GM18517 (cell line): ENCODE data around the gene ZNF316.
"Not testable (repeated sequence)": the region's sequence is repeated elsewhere in the genome, so short reads cannot be mapped to it uniquely, and the experiment has no call there.

Experiments used
- ATAC-seq: cut with Tn5 transposase; IDR thresholded peaks from one replicate; pipeline ENCODE4 v1.9.1; 2021; ENCODE audit warnings: mild to moderate bottlenecking, moderate library complexity; ENCODE audit not compliant: unreplicated experiment

The ZNF316 gene

GRCh38 chr7:6621195-6622133 is 15.7 kb upstream of the ZNF316 start:
- ATAC-seq = no peak

- ATAC-seq = no peak
These were observed 14.9 kb upstream of the ZNF316 start for GRCh38 chr7:6622134-6622710.

GRCh38 chr7:6623589-6624245 is 13.4 kb upstream of the ZNF316 start:
- ATAC-seq = no peak

GRCh38 chr7:6624246-6624611 is 12.9 kb upstream of the ZNF316 start:
- no peak for ATAC-seq

- ATAC-seq = no peak
These were observed 9.1 kb upstream of the ZNF316 start for GRCh38 chr7:6628045-6628444.

- no peak for ATAC-seq
These were observed 6.9 kb upstream of the ZNF316 start for GRCh38 chr7:6630007-6630849.

- ATAC-seq = no peak
These were observed 5.5 kb upstream of the ZNF316 start for GRCh38 chr7:6631605-6632004.

GRCh38 chr7:6634021-6634420 is 3.1 kb upstream of the ZNF316 start:
- ATAC-seq = no peak

GRCh38 chr7:6634971-6635370 is 2.1 kb upstream of the ZNF316 start:
- ATAC-seq = not testable (repeated sequence)

GRCh38 chr7:6637544-6638229 is 569 bp downstream of the ZNF316 start:
- ATAC-seq = peak; percentile 75

GRCh38 chr7:6639032-6639431 is 1.9 kb downstream of the ZNF316 start:
- ATAC-seq = no peak

- ATAC-seq = no peak
These were observed 2.5 kb downstream of the ZNF316 start for GRCh38 chr7:6639627-6640026.

- no peak for ATAC-seq
These were observed 3.2 kb downstream of the ZNF316 start for GRCh38 chr7:6640246-6640721.

GRCh38 chr7:6641305-6642035 is 4.4 kb downstream of the ZNF316 start:
- no peak for ATAC-seq

GRCh38 chr7:6642239-6642839 is 5.2 kb downstream of the ZNF316 start:
- no peak for ATAC-seq

GRCh38 chr7:6642861-6643640 is 5.9 kb downstream of the ZNF316 start:
- no peak for ATAC-seq

- ATAC-seq = no peak
These were observed 7.0 kb downstream of the ZNF316 start for GRCh38 chr7:6643915-6644625.

- no peak for ATAC-seq
These were observed 7.6 kb downstream of the ZNF316 start for GRCh38 chr7:6644728-6645127.
